B cell (primary cell): ENCODE data around the gene TOP2B. TPM values are rescaled to one million over a fixed set of nuclear protein-coding genes. Genes with fewer than 3 reads are reported as not detected.

ENCODE experiments used
- ATAC-seq: fragments of 200-7000 bp; cut with Tn5 transposase; one replicate; pipeline ENCODE4 v1.10.0; 2021; ENCODE audit warnings: low read depth, mild to moderate bottlenecking, moderate number of reproducible peaks, moderate library complexity
- CTCF ChIA-PET: fragments of 350-600 bp; sonication (Branson Sonifier 250); formaldehyde crosslinking; loops from one replicate; lab custom pipeline; 2021; ENCODE audit warnings: antibody characterized with exemption, inconsistent platforms; lab: Charles Lee
- POLR2A ChIA-PET: fragments of 350-600 bp; sonication (Branson Sonifier 250); formaldehyde crosslinking; loops from one replicate; lab custom pipeline; 2021; ENCODE audit warnings: antibody characterized with exemption; lab: Charles Lee
- DNase-seq: peaks from one replicate; pipeline ENCODE4 v3.0.0; 2013
- H2AFZ ChIP-seq: 2 replicates; pipeline ENCODE4 v1.6.1; 2012; ENCODE audit warnings: mild to moderate bottlenecking, low read depth, low read length; ENCODE audit not compliant: insufficient read depth, poor library complexity, severe bottlenecking
- H3K27ac ChIP-seq, 2 donors: 1 replicate in 1 of 2; 2 replicates in 1 of 2; pipeline ENCODE4 v1.5.1; 2012 to 2013; ENCODE audit warnings: low read length in 2 of 2, mild to moderate bottlenecking in 2 of 2, moderate library complexity in 1 of 2
- H3K27me3 ChIP-seq, 4 experiments: fragments of 200-600 bp in 1 of 4; sonication (generic) in 1 of 4; replicated peaks in 1 of 4; 1 replicate in 2 of 4; 2 replicates in 2 of 4; pipeline versions ENCODE4 v1.6.1 to v1.7.0; 2013 to 2016; ENCODE audit warnings: low read length in 3 of 4, mild to moderate bottlenecking in 2 of 4, mixed read lengths in 1 of 4, moderate library complexity in 1 of 4; ENCODE audit not compliant: insufficient read depth in 4 of 4, control insufficient read depth in 3 of 4; ENCODE audit errors: control extremely low read depth in 1 of 4
- H3K36me3 ChIP-seq, 2 experiments: replicated peaks in 1 of 2; 1 replicate in 1 of 2; 2 replicates in 1 of 2; pipeline versions ENCODE4 v1.6.1 to v1.7.1; 2013; ENCODE audit warnings: low read length in 1 of 2; ENCODE audit not compliant: insufficient read depth in 2 of 2, control insufficient read depth in 1 of 2; ENCODE audit errors: control extremely low read depth in 1 of 2, extremely low read depth in 1 of 2
- H3K4me1 ChIP-seq, 2 donors: fragments of 200-600 bp in 1 of 2; sonication (generic) in 1 of 2; 1 replicate in 1 of 2; 2 replicates in 1 of 2; pipeline versions ENCODE4 v1.5.1 to v1.6.1; 2013 to 2017; ENCODE audit warnings: low read length in 2 of 2; ENCODE audit not compliant: control insufficient read depth in 2 of 2, insufficient read depth in 2 of 2
- H3K4me2 ChIP-seq: replicated peaks from 2 replicates; pipeline ENCODE3; 2012; ENCODE audit warnings: mild to moderate bottlenecking, low read depth, low read length; ENCODE audit not compliant: poor library complexity, severe bottlenecking
- H3K4me3 ChIP-seq, 5 experiments: fragments of 200-600 bp in 1 of 5; sonication (generic) in 1 of 5; 1 replicate in 3 of 5; 2 replicates in 2 of 5; pipeline versions ENCODE4 v1.5.1 to v1.7.0; 2011 to 2016; ENCODE audit warnings: low read length in 4 of 5, mild to moderate bottlenecking in 4 of 5, low read depth in 2 of 5, control low read depth in 1 of 5, moderate library complexity in 1 of 5; ENCODE audit not compliant: insufficient read depth in 1 of 5; ENCODE audit errors: control extremely low read depth in 1 of 5, extremely low read depth in 1 of 5
- H3K79me2 ChIP-seq: fragments of 200-600 bp; sonication (generic); one replicate; pipeline ENCODE4 v1.6.0; 2016; ENCODE audit warnings: low read length; ENCODE audit not compliant: control insufficient read depth, insufficient read depth
- H3K9ac ChIP-seq: fragments of 200-600 bp; sonication (generic); 2 replicates; pipeline ENCODE4 v1.6.1; 2017; ENCODE audit warnings: mild to moderate bottlenecking, low read length, moderate library complexity
- H3K9me3 ChIP-seq, 3 donors: one replicate each; pipeline versions ENCODE4 v1.6.1 to v1.7.1; 2013; ENCODE audit warnings: low read length in 2 of 3; ENCODE audit not compliant: control insufficient read depth in 2 of 3, insufficient read depth in 1 of 3; ENCODE audit errors: control extremely low read depth in 1 of 3
- H4K20me1 ChIP-seq: 2 replicates; pipeline ENCODE4 v1.6.0; 2012; ENCODE audit warnings: mild to moderate bottlenecking, low read length; ENCODE audit not compliant: insufficient read depth, control insufficient read depth, poor library complexity, severe bottlenecking
- H3K27ac Mint-ChIP-seq: one replicate; pipeline ENCODE4 v1.8.0; 2021; ENCODE audit warnings: mixed read lengths
- H3K27me3 Mint-ChIP-seq: one replicate; pipeline ENCODE4 v1.8.0; 2021; ENCODE audit warnings: mixed read lengths
- H3K4me1 Mint-ChIP-seq: one replicate; pipeline ENCODE4 v1.8.0; 2021; ENCODE audit warnings: mixed read lengths
- H3K4me3 Mint-ChIP-seq: one replicate; pipeline ENCODE4 v1.8.0; 2021; ENCODE audit warnings: mixed read lengths
- H3K9me3 Mint-ChIP-seq: one replicate; pipeline ENCODE4 v1.8.0; 2022; ENCODE audit warnings: mixed read lengths; ENCODE audit not compliant: insufficient read depth
- CTCF ChIP-seq: fragments of 200-600 bp; IDR thresholded peaks from one replicate; pipeline ENCODE4 v1.8.0; 2022; ENCODE audit warnings: antibody characterized with exemption, mild to moderate bottlenecking
- EZH2 ChIP-seq: IDR thresholded peaks from 2 replicates; pipeline ENCODE4 v1.6.1; 2012; ENCODE audit warnings: borderline replicate concordance, low read depth, mild to moderate bottlenecking, moderate library complexity, low read length; ENCODE audit not compliant: insufficient read depth, poor library complexity, severe bottlenecking
- WGBS: methylation state at CpG from one replicate; pipeline ENCODE4 v1.1.5; 2013; ENCODE audit warnings: missing lambda C conversion rate; ENCODE audit not compliant: insufficient coverage; 5-methylcytosine and 5-hydroxymethylcytosine counted together
- intact Hi-C: fragments of 100-400 bp; cut with micrococcal nuclease; formaldehyde crosslinking; loops from one replicate; pipeline ENCODE4 v1.10.0; 2022
- polyA plus RNA-seq: library from polyadenylated mRNA; depleted of rRNA; stranded (reverse); fragments of >200 nt; gene quantifications from 2 replicates; pipeline ENCODE4 v1.2.3, GENCODE V29; 2012
- total RNA-seq, 2 donors: library from RNA; stranded (reverse); fragments of 120-200 nt in 1 of 2; gene quantifications; 1 replicate in 1 of 2; 2 replicates in 1 of 2; pipeline versions ENCODE4 v1.2.3 to v1.2.4, GENCODE V29; 2013 to 2022

TOP2B gene
- total and polyA plus RNA-seq, 2 donors (not counting 1 experiment from before 2014, with no cell fraction given): 22.2 to 149 TPM

DNA sequence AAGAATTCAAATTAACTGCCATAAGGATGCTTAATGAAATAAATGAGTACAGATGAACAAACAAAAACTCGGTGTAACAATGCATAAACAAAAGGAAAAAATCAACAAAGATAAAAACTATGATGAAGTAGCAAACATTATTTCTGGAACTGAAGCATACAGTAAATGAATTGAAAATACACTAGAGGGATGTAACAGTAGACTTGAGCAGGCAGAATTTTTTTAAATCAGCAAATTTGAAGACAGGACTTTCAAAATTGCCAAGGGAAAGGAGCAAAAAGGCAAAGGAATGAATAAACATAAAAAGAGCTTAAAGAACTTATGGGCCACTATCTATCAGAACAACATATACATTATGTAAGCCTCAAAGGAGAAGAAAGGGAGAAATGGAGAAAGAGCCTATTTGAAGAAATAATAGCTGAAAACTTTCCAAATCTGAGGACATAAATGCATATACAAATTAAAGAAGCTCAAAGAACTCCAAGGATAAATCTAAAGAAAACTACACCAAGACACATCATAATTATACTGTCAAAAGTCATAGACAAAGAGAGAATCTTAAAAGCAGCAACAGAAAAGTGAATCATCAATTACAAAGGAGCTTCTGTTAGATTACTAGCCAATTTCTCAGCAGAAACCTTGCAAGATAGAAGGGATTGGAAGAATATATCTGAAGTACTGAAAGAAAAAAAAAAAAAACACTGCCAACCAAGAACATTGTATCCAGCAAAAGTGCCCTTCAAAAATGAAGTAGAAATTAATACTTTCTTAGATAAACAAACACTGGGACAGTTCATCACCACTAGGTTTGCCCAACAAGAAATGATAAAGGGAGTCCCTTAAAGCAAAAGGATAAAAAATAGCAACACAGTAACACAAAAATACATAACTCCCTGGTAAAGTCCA, 15.5 kb downstream of the TOP2B start:
- no peak overlapping the region for H2AFZ ChIP-seq
- H3K36me3 ChIP-seq: peaks cover 4 to 7% of the 10 kb centered on the region in 2 experiments
- Mint-ChIP-seq H3K9me3 (peaks cover 17% of the 10 kb centered on the region), H3K4me1 (peaks cover 37% of the 10 kb centered on the region), H3K27me3 (no peaks in the 10 kb centered on the region), H3K4me3 (no peak overlapping the region), H3K27ac (no peak overlapping the region)
- peaks cover 97% of the 10 kb centered on the region for H3K79me2 ChIP-seq
- CTCF ChIA-PET: interaction anchor here (0.6 to 6.3 kb wide), 18 partner anchors 12 to 1068 kb away, joined by 3 to 213 read pairs (median 6); partner anchors contain the start of gene NGLY1
- no peak overlapping the region for H3K27ac ChIP-seq
- H3K4me2 ChIP-seq: no peak overlapping the region
- POLR2A ChIA-PET: no interaction called here
- intact Hi-C loops: loop anchor here (1.0 to 10.0 kb wide), 6 partner anchors 14 to 1063 kb away; partner anchors contain the start of gene NGLY1
- H3K9me3 ChIP-seq: peaks cover 5 to 23% (median 5%) of the 10 kb centered on the region in 3 donors
- DNase-seq: no peak
- H3K4me3 ChIP-seq: no peak overlapping the region
- no peak overlapping the region for H3K9ac ChIP-seq
- no peak for ATAC-seq
- H3K4me1 ChIP-seq: peaks cover 6 to 22% of the 10 kb centered on the region in 2 donors
- WGBS: no CpG with 5 or more reads among the region's 1 CpG
- H3K27me3 ChIP-seq: no peaks in the 10 kb centered on the region
- TF ChIP-seq CTCF (no peak), EZH2 (no peak)
- peaks cover 81% of the 10 kb centered on the region for H4K20me1 ChIP-seq

DNA sequence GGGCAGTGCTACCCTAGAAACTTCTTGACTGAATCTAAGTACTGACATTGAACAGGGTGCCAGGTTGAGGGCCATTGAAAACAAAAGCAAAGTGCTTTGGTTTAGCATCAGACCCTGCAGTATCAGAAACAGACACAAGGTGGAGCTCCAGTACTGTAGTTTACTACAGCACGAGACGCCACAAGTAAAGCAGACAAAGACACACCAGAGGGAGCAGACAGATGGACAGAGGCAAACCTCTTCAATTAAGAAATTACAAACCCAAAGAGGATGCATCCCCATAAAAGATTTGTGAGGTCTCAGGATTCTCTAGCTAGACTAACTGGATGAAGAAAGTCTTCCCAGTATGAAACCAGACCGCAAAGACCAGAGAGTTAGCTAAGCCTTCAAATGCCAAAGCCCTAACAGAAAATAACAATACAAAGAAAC, 16.6 kb downstream of the TOP2B start:
- no peak overlapping the region for H2AFZ ChIP-seq
- ChIA-PET POLR2A (no interaction called here), CTCF (interaction anchor here (0.5 to 6.3 kb wide), 34 partner anchors 9 to 1483 kb away, joined by 3 to 213 read pairs (median 4); partner anchors contain the start of genes NGLY1 and OXSM)
- no peak overlapping the region for H3K9ac ChIP-seq
- Mint-ChIP-seq H3K27ac (no peak overlapping the region), H3K27me3 (no peaks in the 10 kb centered on the region), H3K4me1 (peaks cover 30% of the 10 kb centered on the region), H3K4me3 (no peak overlapping the region), H3K9me3 (peaks cover 17% of the 10 kb centered on the region)
- 40% methylated on average over 3 of the region's 3 CpGs for WGBS
- ATAC-seq (peak; percentile 86), DNase-seq (peak; percentile 85)
- no peak overlapping the region for H3K27ac ChIP-seq
- H3K4me2 ChIP-seq: no peak overlapping the region
- H3K4me1 ChIP-seq: peaks cover 3 to 11% of the 10 kb centered on the region in 2 donors
- H3K36me3 ChIP-seq: peaks cover 3 to 12% of the 10 kb centered on the region in 2 experiments
- peaks cover 75% of the 10 kb centered on the region for H4K20me1 ChIP-seq
- no peak overlapping the region for H3K4me3 ChIP-seq
- no peaks in the 10 kb centered on the region for H3K27me3 ChIP-seq
- peaks cover 95% of the 10 kb centered on the region for H3K79me2 ChIP-seq
- intact Hi-C loops: loop anchor here (1.0 to 10.0 kb wide), 6 partner anchors 15 to 1064 kb away; partner anchors contain the start of gene NGLY1
- H3K9me3 ChIP-seq: peaks cover 5 to 23% (median 5%) of the 10 kb centered on the region in 3 donors
- no peak for TF ChIP-seq EZH2
- TF ChIP-seq CTCF: peak; percentile 87
